SK-N-MC (cell line): Measurements from ENCODE around the gene ABCG1.

Experiments used
- DNase-seq: peaks from one replicate; pipeline ENCODE4 v3.0.0-alpha.2; 2011; ENCODE audit warnings: low read depth, low spot score
- H3K27ac ChIP-seq: fragments of 200-600 bp; sonication (generic); 2 replicates; pipeline ENCODE4 v1.5.1; 2016; ENCODE audit warnings: mixed run types
- H3K36me3 ChIP-seq: fragments of 200-600 bp; sonication (generic); 2 replicates; pipeline ENCODE4 v1.6.1; 2017; ENCODE audit warnings: antibody characterized with exemption, low read length, mixed read lengths; ENCODE audit not compliant: insufficient read depth
- H3K4me3 ChIP-seq: fragments of 200-600 bp; sonication (generic); 2 replicates; pipeline ENCODE4 v1.5.1; 2016
- H3K9ac ChIP-seq: fragments of 200-600 bp; sonication (generic); 2 replicates; pipeline ENCODE4 v1.8.0; 2017; ENCODE audit warnings: mixed run types, mixed read lengths; ENCODE audit not compliant: insufficient read length
- H3K9me3 ChIP-seq: fragments of 200-600 bp; sonication (generic); 2 replicates; pipeline ENCODE4 v1.6.1; 2017; ENCODE audit warnings: low read depth, mild to moderate bottlenecking, antibody characterized with exemption, low read length, moderate library complexity, mixed read lengths
- EZH2 ChIP-seq: fragments of 200-600 bp; sonication (generic); IDR thresholded peaks from one replicate; pipeline ENCODE4 v1.6.1; 2017; ENCODE audit warnings: antibody characterized with exemption
- FOXP2 ChIP-seq: optimal IDR thresholded peaks from 2 replicates; pipeline ENCODE3; 2011; ENCODE audit warnings: mild to moderate bottlenecking, moderate library complexity; ENCODE audit not compliant: insufficient read depth; ENCODE audit errors: extremely low read length, control extremely low read depth
- POLR2AphosphoS5 ChIP-seq: IDR thresholded peaks from 2 replicates; pipeline ENCODE4 v1.6.1; 2012; ENCODE audit warnings: mild to moderate bottlenecking, low read depth, low read length, borderline replicate concordance

The ABCG1 gene

DNA sequence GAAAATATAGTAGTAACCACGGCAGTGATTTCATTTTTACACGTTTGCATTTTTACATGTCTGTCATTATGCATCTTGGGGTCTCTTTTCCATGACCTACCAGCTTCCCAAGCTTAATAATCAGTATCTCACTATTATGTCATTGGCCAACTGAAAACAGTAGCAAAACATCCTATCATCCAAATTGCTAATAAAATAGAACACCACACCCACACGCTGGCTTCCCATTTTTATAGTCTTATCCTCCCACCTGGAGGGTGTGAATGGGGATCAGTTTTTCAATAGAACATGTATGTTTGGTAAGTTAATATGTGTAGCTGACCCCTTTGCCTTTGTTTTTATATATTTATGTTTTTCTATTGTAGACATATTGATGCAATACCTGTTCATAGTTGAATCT lies 84.5 kb downstream of the ABCG1 start:
- Histone ChIP-seq H3K27ac (no peak overlapping the region), H3K4me3 (no peak overlapping the region), H3K9me3 (no peaks in the 10 kb centered on the region), H3K9ac (no peak overlapping the region), H3K36me3 (no peaks in the 10 kb centered on the region)
- TF ChIP-seq POLR2AphosphoS5 = no peak
- TF ChIP-seq EZH2 = no peak
- DNase-seq = no peak

DNA sequence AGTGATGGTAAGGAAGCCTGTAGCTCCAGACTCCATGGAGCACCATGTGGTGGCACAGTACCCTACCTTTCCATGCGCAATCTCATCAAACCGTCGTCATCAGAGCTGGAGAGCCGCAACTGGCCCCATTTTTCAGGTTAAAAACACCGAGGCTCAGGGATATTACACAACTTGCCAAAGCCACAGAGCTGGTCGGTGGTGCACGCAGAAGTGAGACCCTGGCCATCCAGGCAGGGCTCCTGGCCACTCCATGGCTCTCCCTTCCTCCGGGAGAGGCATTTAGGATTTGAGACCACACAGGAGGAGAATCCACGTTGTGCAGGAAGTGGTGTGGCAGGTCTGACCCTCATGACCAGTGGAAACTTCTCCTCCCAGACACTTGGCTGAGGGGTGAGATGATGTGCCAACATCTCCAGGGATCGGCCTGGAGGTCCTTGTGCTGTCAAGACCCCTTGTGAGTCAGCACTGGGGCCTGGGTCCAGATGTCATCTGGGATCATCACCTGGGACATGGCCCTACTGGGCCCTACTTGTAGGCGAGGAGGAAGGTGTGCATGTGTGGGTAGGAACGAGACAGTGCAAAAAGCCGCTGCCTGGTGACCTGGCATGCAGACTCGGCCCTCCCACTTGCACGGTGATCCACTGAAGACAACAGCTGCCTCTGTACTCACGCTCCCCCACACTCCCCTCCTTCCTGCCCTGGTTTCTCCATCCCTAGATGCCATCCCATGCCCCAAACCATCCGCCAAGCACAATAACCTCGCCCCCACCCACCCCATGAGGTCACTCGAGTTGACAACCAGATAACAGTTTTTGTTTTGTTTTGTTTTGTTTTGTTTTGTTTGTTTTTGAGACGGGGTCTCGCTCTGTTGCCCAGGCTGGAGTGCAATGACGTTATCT lies 85.9 kb downstream of the ABCG1 start:
- TF ChIP-seq POLR2AphosphoS5 (no peak), FOXP2 (no peak), EZH2 (no peak)
- Histone ChIP-seq H3K9ac (no peak overlapping the region), H3K4me3 (no peak overlapping the region), H3K36me3 (no peaks in the 10 kb centered on the region), H3K27ac (no peak overlapping the region), H3K9me3 (no peaks in the 10 kb centered on the region)
- no peak for DNase-seq

GRCh38 chr21:42305707-42306147 lies 86.8 kb downstream of the ABCG1 start:
- DNase-seq = no peak
- Histone ChIP-seq H3K9me3 (no peaks in the 10 kb centered on the region), H3K36me3 (no peaks in the 10 kb centered on the region), H3K9ac (no peak overlapping the region), H3K4me3 (no peak overlapping the region), H3K27ac (no peak overlapping the region)
- no peak for TF ChIP-seq EZH2
- TF ChIP-seq FOXP2 = no peak
- TF ChIP-seq POLR2AphosphoS5 = no peak

- no peaks in the 10 kb centered on the region for H3K36me3 ChIP-seq
- no peak overlapping the region for H3K4me3 ChIP-seq
- no peaks in the 10 kb centered on the region for H3K9me3 ChIP-seq
- TF ChIP-seq POLR2AphosphoS5 (no peak), FOXP2 (no peak), EZH2 (no peak)
- DNase-seq = no peak
- H3K27ac ChIP-seq = no peak overlapping the region
- no peak overlapping the region for H3K9ac ChIP-seq
Observed at GRCh38 chr21:42306366-42307035, 87.6 kb downstream of the ABCG1 start.

GRCh38 chr21:42307106-42307505 lies 88.2 kb downstream of the ABCG1 start:
- Histone ChIP-seq H3K4me3 (no peak overlapping the region), H3K36me3 (no peaks in the 10 kb centered on the region), H3K27ac (no peak overlapping the region), H3K9me3 (no peaks in the 10 kb centered on the region), H3K9ac (no peak overlapping the region)
- TF ChIP-seq EZH2 (no peak), POLR2AphosphoS5 (no peak), FOXP2 (no peak)
- no peak for DNase-seq

DNA sequence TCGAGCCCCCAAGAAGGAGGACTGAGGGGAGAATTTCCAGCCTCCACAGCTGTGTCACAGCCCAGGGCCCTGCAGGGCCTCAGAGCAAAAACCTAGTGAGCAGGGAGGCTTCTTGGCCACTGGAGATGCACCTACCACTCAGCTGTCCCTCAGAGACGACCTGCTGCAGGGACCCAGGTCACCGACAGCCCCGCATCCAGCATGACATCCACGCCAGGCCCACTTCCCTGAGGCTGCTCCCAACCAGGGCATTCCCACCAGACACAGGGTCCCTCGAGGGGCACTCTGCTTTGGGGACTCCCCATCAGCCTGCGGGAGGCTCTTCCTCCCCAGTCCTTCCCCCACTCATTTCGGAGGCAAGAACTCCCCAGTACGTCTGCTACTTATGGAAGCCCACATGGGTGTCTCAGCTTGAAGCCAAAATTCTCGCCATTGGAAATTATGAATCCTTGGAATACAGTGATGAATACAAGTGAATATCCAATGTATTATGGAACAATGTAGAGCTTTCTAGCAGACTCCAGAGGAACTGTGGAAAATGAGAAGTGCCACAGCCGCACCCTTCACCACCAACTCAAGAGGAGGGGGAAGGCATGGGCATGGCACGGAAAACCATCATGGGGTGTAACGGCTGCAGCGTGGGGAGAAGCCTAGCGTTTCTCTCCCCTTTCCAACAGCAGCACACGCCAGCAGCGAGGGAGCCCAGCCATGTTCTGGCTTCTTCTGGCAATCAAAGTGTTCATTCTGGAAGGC lies 89.4 kb downstream of the ABCG1 start:
- no peak overlapping the region for H3K4me3 ChIP-seq
- DNase-seq = no peak
- no peaks in the 10 kb centered on the region for H3K9me3 ChIP-seq
- no peak overlapping the region for H3K9ac ChIP-seq
- H3K36me3 ChIP-seq = no peaks in the 10 kb centered on the region
- no peak overlapping the region for H3K27ac ChIP-seq
- TF ChIP-seq POLR2AphosphoS5 = no peak
- TF ChIP-seq FOXP2 = no peak
- no peak for TF ChIP-seq EZH2

DNA sequence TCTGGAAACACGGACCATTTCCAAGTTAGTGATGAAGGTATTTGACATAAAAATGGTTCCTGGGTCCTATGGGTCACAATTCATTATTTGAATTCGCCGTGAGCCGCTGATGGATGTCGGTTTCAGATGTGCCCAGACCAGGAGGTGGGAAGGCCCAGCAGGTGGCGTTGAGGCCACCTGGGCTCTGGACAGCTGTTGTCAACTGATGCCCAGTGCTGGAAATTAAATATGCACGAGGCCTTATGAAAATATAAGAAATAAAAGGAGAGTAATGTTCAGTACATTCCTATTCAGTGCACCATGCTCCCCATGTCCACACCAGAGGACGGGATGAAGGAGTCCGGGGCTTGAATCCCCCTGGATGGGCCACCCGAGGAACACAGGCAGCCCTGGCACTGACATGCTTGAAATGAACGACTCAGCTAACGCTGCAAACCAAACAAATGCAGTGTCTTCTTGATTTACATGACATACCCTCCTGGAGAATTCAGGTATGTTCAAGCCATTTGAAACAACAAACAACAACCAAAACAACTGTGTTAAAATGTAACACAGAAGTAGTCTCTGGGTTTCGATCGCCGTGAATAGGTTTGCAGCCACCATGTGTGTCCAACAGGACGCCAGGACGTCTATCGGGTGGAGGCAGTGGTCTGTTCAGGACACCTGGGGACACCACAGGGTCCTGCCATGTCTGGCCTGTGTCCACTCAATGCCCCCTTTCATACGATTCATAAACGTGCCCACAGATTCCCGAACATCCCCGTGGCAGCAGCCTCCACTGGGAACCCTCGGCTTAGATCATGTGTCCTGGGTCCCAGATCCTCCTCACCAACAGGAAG lies 90.2 kb downstream of the ABCG1 start:
- TF ChIP-seq EZH2 (no peak), FOXP2 (no peak), POLR2AphosphoS5 (no peak)
- Histone ChIP-seq H3K9ac (no peak overlapping the region), H3K9me3 (no peaks in the 10 kb centered on the region), H3K36me3 (no peaks in the 10 kb centered on the region), H3K27ac (no peak overlapping the region), H3K4me3 (no peak overlapping the region; the same call in 1 of the 2 replicates)
- DNase-seq = no peak
